ENCODE measurements around the gene DPH7. TPM values are rescaled to one million over a fixed set of nuclear protein-coding genes. Genes with fewer than 3 reads are reported as not detected.
"Not testable (repeated sequence)": the region's sequence is repeated elsewhere in the genome, so short reads cannot be mapped to it uniquely, and the experiment has no call there.

Gene DPH7
- total RNA-seq, 2 donors from 2014 or later = 15.9 to 17.7 TPM

DNA sequence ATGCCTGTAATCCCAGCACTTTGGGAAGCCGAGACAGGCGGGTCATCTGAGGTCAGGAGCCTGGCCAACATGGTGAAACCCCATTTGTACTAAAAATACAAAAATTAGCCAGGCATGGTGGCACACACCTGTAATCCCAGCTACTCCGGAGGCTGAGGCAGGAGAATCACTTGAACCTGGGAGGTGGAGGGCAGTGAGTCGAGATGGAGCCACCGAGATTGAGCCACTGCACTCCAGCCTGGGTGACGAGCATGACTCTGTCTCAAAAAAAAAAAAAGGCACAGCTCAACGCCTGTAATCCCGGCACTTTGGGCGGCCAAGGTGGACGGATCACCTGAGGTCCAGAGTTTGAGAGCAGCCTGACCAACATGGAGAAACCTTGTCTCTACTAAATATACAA is 25.1 kb downstream of the DPH7 start:
- not testable (repeated sequence) for DNase-seq (ENCODE audit: low spot score)

GRCh38 chr9:137552022-137552768 is 26.5 kb downstream of the DPH7 start:
- no peak for DNase-seq (ENCODE audit: low spot score)
- intact Hi-C loops (cut with DNase I) = no loop called here

More for the DNA sequence above, 25.1 kb downstream of the DPH7 start:
- intact Hi-C loops (cut with DNase I) = not testable (repeated sequence)

GRCh38 chr9:137551264-137552021 is 27.3 kb downstream of the DPH7 start, which contains the start of gene MRPL41:
TSS of gene MRPL41 (plus strand) at chr9:137551879. CDS start at chr9:137552082, 203 bp downstream.
- intact Hi-C loops (cut with DNase I) = no loop called here
- DNase-seq (ENCODE audit: low spot score) = peak; percentile 96

GRCh38 chr9:137550958-137551263 is 27.8 kb downstream of the DPH7 start:
- intact Hi-C loops (cut with DNase I); DNase-seq (ENCODE audit: low spot score): not testable (repeated sequence)

DNA sequence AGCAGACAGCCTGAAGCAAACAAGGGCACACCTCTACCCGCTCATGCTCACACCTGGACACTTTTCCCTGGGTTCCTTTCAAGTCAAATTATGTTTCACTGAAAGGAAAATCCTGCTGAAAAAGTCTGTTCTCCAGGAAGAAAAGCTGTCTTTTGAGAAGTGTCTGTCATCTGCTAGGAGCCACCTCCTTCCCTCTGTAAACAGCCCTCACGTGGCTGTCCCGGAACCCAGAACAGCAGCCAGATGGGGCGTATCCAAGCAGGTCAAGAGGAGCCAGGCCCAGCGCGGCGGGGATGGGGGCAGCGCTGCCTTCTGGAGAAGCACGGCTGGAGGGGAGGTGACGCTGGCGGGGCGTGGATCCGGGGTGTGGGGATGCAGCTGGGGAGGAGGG is 28.5 kb downstream of the DPH7 start, which contains the start of gene PNPLA7:
PNPLA7 (minus strand) TSS at position 172 of the 391 bp plus-strand sequence. CDS start 205 bp downstream, outside the sequence.
- peak; percentile 95 for DNase-seq (ENCODE audit: low spot score)
- intact Hi-C loops (cut with DNase I) = no loop called here

- intact Hi-C loops (cut with DNase I) = no loop called here
- DNase-seq (ENCODE audit: low spot score) = no peak
Observed at GRCh38 chr9:137547687-137548543, 30.8 kb downstream of the DPH7 start.

DNA sequence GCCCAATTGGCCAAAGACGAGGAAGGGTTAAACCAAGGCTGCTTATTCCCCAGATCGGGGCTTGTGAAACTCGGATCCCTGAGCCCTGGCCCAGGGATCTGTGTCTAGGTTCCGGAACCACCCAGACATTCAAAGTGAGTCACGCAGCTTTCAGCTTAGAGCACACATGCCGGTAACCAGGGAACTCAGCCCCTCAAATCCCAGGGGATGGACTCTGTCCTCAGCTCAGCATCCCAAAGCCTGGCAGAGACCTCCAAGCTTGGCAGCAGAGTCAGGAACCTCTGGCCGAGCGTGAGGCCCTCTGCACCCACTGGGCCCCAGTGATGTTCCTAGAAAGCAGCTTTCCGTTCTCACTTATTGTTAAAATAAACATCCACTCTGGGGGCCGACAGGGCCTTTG is 33.6 kb downstream of the DPH7 start:
- DNase-seq (ENCODE audit: low spot score) = peak; percentile 86
- intact Hi-C loops (cut with DNase I) = no loop called here

- intact Hi-C loops (cut with DNase I) = no loop called here
- DNase-seq (ENCODE audit: low spot score) = no peak
Observed at GRCh38 chr9:137544176-137544760, 34.5 kb downstream of the DPH7 start.

GRCh38 chr9:137543237-137543963 is 35.3 kb downstream of the DPH7 start:
- no peak for DNase-seq (ENCODE audit: low spot score)
- intact Hi-C loops (cut with DNase I) = no loop called here

- intact Hi-C loops (cut with DNase I) = no loop called here
- DNase-seq (ENCODE audit: low spot score) = no peak
Observed at GRCh38 chr9:137542486-137542885, 36.2 kb downstream of the DPH7 start.

- intact Hi-C loops (cut with DNase I) = no loop called here
Observed at GRCh38 chr9:137540536-137540935, 38.2 kb downstream of the DPH7 start.

DNA sequence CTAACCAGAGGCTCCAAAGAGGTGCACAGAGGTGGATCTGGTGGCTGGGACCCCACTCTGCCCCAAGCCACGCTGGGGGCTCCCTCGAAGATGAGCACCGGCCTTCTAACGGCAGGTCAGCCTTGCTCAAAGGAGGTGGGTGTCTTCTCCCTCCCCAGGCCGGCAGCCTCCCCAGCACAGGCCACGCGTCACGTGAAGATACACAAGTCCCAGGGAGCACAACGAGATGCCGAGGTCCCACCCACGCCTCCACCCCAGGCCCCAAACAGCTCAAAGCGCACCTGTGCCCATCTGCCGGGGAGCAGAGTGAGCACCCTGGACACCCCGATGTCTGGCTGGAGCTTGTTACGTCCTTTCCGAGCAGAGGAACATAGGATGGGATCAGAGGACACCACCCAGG is 40.7 kb downstream of the DPH7 start:
- intact Hi-C loops (cut with DNase I) = no loop called here
- no peak for DNase-seq (ENCODE audit: low spot score)

More at GRCh38 chr9:137540536-137540935, 38.2 kb downstream of the DPH7 start:
- DNase-seq (ENCODE audit: low spot score) = no peak

GRCh38 chr9:137536594-137537131 is 42.1 kb downstream of the DPH7 start:
- intact Hi-C loops (cut with DNase I); DNase-seq (ENCODE audit: low spot score): not testable (repeated sequence)

GRCh38 chr9:137535120-137535428 is 43.7 kb downstream of the DPH7 start:
- intact Hi-C loops (cut with DNase I) = no loop called here
- no peak for DNase-seq (ENCODE audit: low spot score)

DNA sequence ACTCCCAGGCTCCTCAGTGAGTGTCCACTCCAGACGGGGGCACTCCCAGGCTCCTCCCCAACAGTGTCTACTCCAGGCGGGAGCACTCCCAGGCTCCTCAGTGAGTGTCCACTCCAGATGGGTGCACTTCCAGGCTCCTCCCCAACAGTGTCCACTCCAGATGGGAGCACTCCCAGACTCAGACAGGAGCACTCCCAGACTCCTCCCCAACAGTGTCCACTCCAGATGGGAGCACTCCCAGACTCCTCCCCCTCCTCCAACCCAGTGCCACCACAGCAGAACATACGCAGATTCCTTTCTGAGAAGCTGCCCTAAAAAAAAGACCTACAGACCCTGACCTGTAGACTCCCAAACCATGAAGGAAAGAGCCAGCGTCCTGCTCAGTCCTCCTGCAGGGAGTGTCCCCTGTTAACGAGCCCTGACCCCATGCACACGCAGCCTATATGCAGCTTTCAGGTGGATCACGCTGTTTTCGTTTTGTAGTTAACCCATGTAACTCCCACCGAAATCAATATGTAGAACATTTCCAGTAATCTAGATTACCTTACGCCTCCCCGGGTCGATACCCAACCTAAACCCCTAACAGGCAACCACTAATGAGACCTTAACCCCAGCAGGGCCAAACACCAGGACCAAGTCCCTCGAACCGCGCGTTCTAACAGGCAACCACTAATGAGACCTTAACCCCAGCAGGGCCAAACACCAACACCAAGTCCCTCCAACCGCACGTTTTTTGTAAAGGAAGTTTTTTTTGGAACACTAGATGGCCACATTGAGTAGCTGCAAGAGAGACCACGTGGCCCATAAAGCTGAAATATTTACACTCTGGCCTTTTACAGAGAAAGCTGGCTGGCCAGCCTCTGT is 44.2 kb downstream of the DPH7 start:
- no peak for DNase-seq (ENCODE audit: low spot score)

GRCh38 chr9:137532891-137533468 is 45.7 kb downstream of the DPH7 start:
- intact Hi-C loops (cut with DNase I); DNase-seq (ENCODE audit: low spot score): not testable (repeated sequence)

More for the DNA sequence above, 44.2 kb downstream of the DPH7 start:
- intact Hi-C loops (cut with DNase I) = no loop called here

DNA sequence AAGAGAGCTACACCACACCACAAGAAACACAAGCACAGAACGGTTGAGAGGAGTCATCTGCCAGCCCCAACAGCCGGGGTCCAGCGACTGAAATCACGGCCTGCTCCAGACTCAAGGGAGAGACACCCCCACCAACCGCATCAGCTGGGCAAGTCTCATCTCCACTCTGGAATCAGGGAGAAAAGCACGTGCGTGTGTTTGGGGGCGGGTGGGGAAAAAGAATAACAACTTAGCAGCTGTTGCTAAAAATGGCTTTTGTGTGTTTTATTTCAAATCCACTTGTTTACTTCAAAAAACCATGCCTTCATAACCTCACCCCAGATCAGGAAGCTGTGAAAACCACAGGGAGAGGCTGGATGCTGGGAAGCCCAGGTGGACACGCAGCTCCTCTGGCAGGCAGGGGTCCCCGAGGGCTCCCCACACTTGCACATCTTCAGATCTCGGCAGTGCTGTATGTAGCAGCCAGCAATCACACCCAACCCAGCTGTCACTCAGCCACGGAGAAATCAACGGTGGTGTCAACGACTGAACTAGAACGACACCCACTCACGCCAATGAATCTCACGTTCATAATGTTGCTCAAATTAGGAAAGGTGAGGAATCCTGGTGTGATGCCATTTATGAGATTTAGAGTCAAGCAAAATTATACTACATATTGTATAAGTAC is 47.5 kb downstream of the DPH7 start:
- intact Hi-C loops (cut with DNase I) = no loop called here
- DNase-seq (ENCODE audit: low spot score) = no peak

Data from posterior vena cava (tissue), 2 donors.